AG08396 (cell line): Measurements from ENCODE around the gene FAM241A.

Source experiments
- DNase-seq: peaks from one replicate; pipeline ENCODE4 v3.0.0; 2012; ENCODE audit warnings: low spot score, mixed read lengths

Gene FAM241A

GRCh38 chr4:112214390-112215264, 69.4 kb downstream of the FAM241A start:
- DNase-seq, result peak; percentile 26

- no peak for DNase-seq
These were observed 74.6 kb downstream of the FAM241A start for GRCh38 chr4:112219826-112220366.

- DNase-seq, result no peak
These were observed 77.1 kb downstream of the FAM241A start for GRCh38 chr4:112222219-112222955.

GRCh38 chr4:112225157-112225556, 79.9 kb downstream of the FAM241A start:
- DNase-seq, result peak; percentile 61

- peak; percentile 98 for DNase-seq
These were observed 85.9 kb downstream of the FAM241A start for GRCh38 chr4:112230879-112231778.

GRCh38 chr4:112231779-112232713, 86.8 kb downstream of the FAM241A start, which contains the start of gene AP1AR:
Gene AP1AR (plus strand): TSS chr4:112231787. CDS start chr4:112232092, 305 bp downstream.
- peak; percentile 86 for DNase-seq

- peak; percentile 72 for DNase-seq
These were observed 89.8 kb downstream of the FAM241A start for GRCh38 chr4:112234952-112235609.

GRCh38 chr4:112236040-112236439, 90.8 kb downstream of the FAM241A start:
- DNase-seq, result no peak

GRCh38 chr4:112238833-112239232, 93.6 kb downstream of the FAM241A start:
- DNase-seq, result no peak
